HepG2 (cell line): ENCODE data around the gene RBM28. TPM values are rescaled to one million over a fixed set of nuclear protein-coding genes. Genes with fewer than 3 reads are reported as not detected.

Experiments used
- ATAC-seq: fragments of 200-7000 bp; cut with Tn5 transposase; 3 replicates; pipeline ENCODE4 v1.9.1; 2020; ENCODE audit warnings: mild to moderate bottlenecking, moderate library complexity
- BruUV-seq: library from RNA; stranded (reverse); fragments of 400-500 nt; replicated peaks from 2 replicates; lab custom pipeline; 2021; lab: Mats Ljungman, UMichigan
- CTCF ChIA-PET: fragments of 300-600 bp; formaldehyde crosslinking; extraction: SDS; loops from one replicate; lab custom pipeline; 2021; ENCODE audit warnings: low total read pairs, inconsistent platforms, low intra/inter-chr PET ratio; lab: Yijun Ruan, JAX
- POLR2A ChIA-PET: fragments of 350-600 bp; sonication (Branson Sonifier 250); formaldehyde crosslinking; loops from one replicate; lab custom pipeline; 2020; ENCODE audit warnings: antibody characterized with exemption, inconsistent platforms; lab: Yijun Ruan, JAX
- DNase-seq: peaks from one replicate; pipeline ENCODE4 v3.0.0-alpha.2; 2015; ENCODE audit warnings: low spot score
- FAIRE-seq: peaks from 3 replicates; lab custom pipeline; 2011; peaks lifted over from hg19 to GRCh38; lab: Jason Lieb, UNC
- H2AFZ ChIP-seq: one replicate; pipeline ENCODE4 v1.6.1; 2011; ENCODE audit warnings: low read length, inconsistent platforms
- H3K27ac ChIP-seq: fragments of 300-600 bp; 3 replicates; pipeline ENCODE4 v1.8.0; 2011; ENCODE audit warnings: mixed run types, mild to moderate bottlenecking, mixed read lengths, low read length, inconsistent platforms; ENCODE audit not compliant: insufficient read depth; ENCODE audit errors: extremely low read length
- H3K27me3 ChIP-seq, 2 experiments: fragments of 200-600 bp in 1 of 2; 2 replicates in 1 of 2; 3 replicates in 1 of 2; pipeline versions ENCODE4 v1.6.0 to v1.8.0; 2011; ENCODE audit warnings: low read length in 2 of 2, mild to moderate bottlenecking in 2 of 2, moderate library complexity in 2 of 2, inconsistent platforms in 1 of 2; ENCODE audit not compliant: insufficient read depth in 2 of 2, control insufficient read depth in 1 of 2
- H3K36me3 ChIP-seq, 2 experiments: fragments of 200-600 bp in 1 of 2; replicated peaks in 1 of 2; 2 replicates in 1 of 2; 3 replicates in 1 of 2; pipeline versions ENCODE4 v1.5.1 to v1.8.0; 2011; ENCODE audit warnings: low read length in 2 of 2, inconsistent platforms in 1 of 2; ENCODE audit not compliant: insufficient read depth in 2 of 2, control insufficient read depth in 1 of 2
- H3K4me1 ChIP-seq: 2 replicates; pipeline ENCODE4 v1.5.1; 2012; ENCODE audit warnings: low read length, inconsistent platforms; ENCODE audit not compliant: insufficient read depth
- H3K4me2 ChIP-seq: 2 replicates; pipeline ENCODE4 v1.6.0; 2011; ENCODE audit warnings: low read depth, low read length, inconsistent platforms
- H3K4me3 ChIP-seq, 3 experiments: fragments of 200-600 bp in 1 of 3; sonication (generic), shearing (Covaris generic) in 1 of 3; replicated peaks in 1 of 3; 2 replicates each; pipeline ENCODE4 v1.5.1; 2011 to 2016; ENCODE audit warnings: low read length in 3 of 3, inconsistent platforms in 2 of 3, low read depth in 2 of 3, mild to moderate bottlenecking in 2 of 3, control low read depth in 1 of 3, mixed read lengths in 1 of 3; ENCODE audit not compliant: insufficient read depth in 1 of 3
- H3K79me2 ChIP-seq: one replicate; pipeline ENCODE4 v1.6.1; 2011; ENCODE audit warnings: low read length, inconsistent platforms; ENCODE audit not compliant: insufficient read depth
- H3K9ac ChIP-seq: 2 replicates; pipeline ENCODE4 v1.6.0; 2011; ENCODE audit warnings: mild to moderate bottlenecking, low read depth, low read length, inconsistent platforms; ENCODE audit not compliant: insufficient read depth
- H3K9me3 ChIP-seq: 2 replicates; pipeline ENCODE4 v1.5.1; 2012; ENCODE audit warnings: mild to moderate bottlenecking, low read length
- H4K20me1 ChIP-seq: 2 replicates; pipeline ENCODE4 v1.6.0; 2011; ENCODE audit warnings: inconsistent platforms, mild to moderate bottlenecking, low read length, moderate library complexity; ENCODE audit not compliant: insufficient read depth
- ARNT2 ChIP-seq: sonication (generic); formaldehyde crosslinking; IDR thresholded peaks from 2 replicates; pipeline ENCODE4 v1.8.0; 2022; ENCODE audit warnings: mild to moderate bottlenecking, low read depth, missing genetic modification reagents, moderate library complexity
- JUN ChIP-seq: sonication (generic); formaldehyde crosslinking; IDR thresholded peaks from 2 replicates; pipeline ENCODE4 v1.4.0; 2020; ENCODE audit warnings: mild to moderate bottlenecking, missing genetic modification reagents
- PHF5A ChIP-seq: IDR thresholded peaks from one replicate; pipeline ENCODE4 v1.6.1; 2018; ENCODE audit warnings: low read depth, missing genetic modification reagents; ENCODE audit not compliant: unreplicated experiment
- SNAI1 ChIP-seq: sonication (generic); formaldehyde crosslinking; IDR thresholded peaks from 2 replicates; pipeline ENCODE4 v1.5.0; 2020; ENCODE audit warnings: mild to moderate bottlenecking, missing genetic modification reagents, borderline replicate concordance
- ZNF275 ChIP-seq: sonication (generic); formaldehyde crosslinking; IDR thresholded peaks from 2 replicates; pipeline ENCODE4 v1.8.0; 2022; ENCODE audit warnings: missing genetic modification reagents, mild to moderate bottlenecking, inconsistent platforms, borderline replicate concordance
- ZNF432 ChIP-seq: sonication (generic); formaldehyde crosslinking; IDR thresholded peaks from 2 replicates; pipeline ENCODE4 v1.5.0; 2020; ENCODE audit warnings: missing genetic modification reagents, mild to moderate bottlenecking, borderline replicate concordance
- ZNF879 ChIP-seq: sonication (generic); formaldehyde crosslinking; IDR thresholded peaks from 2 replicates; pipeline ENCODE4 v1.8.1; 2023; ENCODE audit warnings: missing genetic modification reagents
- WGBS: methylation state at CpG from one replicate; pipeline ENCODE4 v1.1.6; 2017; ENCODE audit warnings: low lambda C conversion rate; 5-methylcytosine and 5-hydroxymethylcytosine counted together
- in situ Hi-C: cut with HindIII; loops from 2 replicates; pipeline ENCODE4 v1.10.0; 2017; ENCODE audit warnings: low pct_unique_long_range_greater_than_20kb; ENCODE audit not compliant: extremely low pct_ligation_motif_present
- intact Hi-C: fragments of 100-400 bp; cut with micrococcal nuclease; formaldehyde crosslinking; loops from one replicate; pipeline ENCODE4 v1.10.0; 2022; ENCODE audit not compliant: unreplicated experiment
- polyA plus RNA-seq, 8 experiments: library from polyadenylated mRNA; depleted of rRNA in 3 of 8; stranded (reverse) in 7 of 8; unstranded in 1 of 8; fragments of >200 nt; fragmentation: Illumina TruSeq in 4 of 8; extraction: Trizol in 4 of 8; gene quantifications; 2 replicates each; pipeline versions ENCODE4 v1.2.1 to v1.2.3, GENCODE V29; 2011 to 2016; ENCODE audit warnings: low read depth in 4 of 8, missing spikeins in 1 of 8, mixed read lengths in 1 of 8; ENCODE audit not compliant: insufficient read depth in 1 of 8
- total RNA-seq, 5 experiments: library from RNA; depleted of rRNA; stranded (reverse); fragments of >200 nt; fragmentation: Illumina TruSeq; extraction: Trizol; gene quantifications; 2 replicates each; pipeline ENCODE4 v1.2.3, GENCODE V29; 2016; ENCODE audit warnings: low read depth in 1 of 5
- TF ChIP-seq, protein P1 (sequence below): sonication (generic); formaldehyde crosslinking; IDR thresholded peaks from 2 replicates; pipeline ENCODE4 v1.5.1; 2020; ENCODE audit warnings: mild to moderate bottlenecking, missing genetic modification reagents, moderate library complexity

RBM28 gene
- total and polyA plus RNA-seq, 2 of the 13 experiments (the other 11 are each of a cell fraction or from before 2014, with no cell fraction given): 20.5 to 49.0 TPM

DNA sequence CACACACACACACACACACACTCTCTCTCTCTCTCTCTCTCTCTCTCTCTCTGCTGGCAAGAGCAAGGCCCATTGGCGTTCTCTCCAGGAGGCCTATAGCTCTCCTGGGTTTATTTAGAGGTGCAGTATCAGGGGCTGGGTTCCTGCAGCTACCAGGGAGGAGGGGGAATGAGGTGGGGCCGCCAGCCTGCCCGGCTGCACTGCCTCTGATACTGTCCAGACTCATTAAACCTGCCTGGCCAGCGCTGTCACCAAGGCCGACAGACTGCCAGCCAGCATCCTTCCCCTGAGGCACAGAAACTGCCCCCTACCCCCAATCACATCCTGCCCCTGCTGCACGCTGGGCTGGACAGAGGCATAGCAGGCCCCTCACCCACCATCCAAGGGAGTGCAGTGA is 13.5 kb upstream of the RBM28 start:
- POLR2A ChIA-PET: interaction anchor here (0.9 kb wide), 1 partner anchor 9 kb away, joined by 3 read pairs; no protein-coding TSS in a partner anchor

More for the DNA sequence above, 13.5 kb upstream of the RBM28 start:
- FAIRE-seq: no peak
- no peaks in the 10 kb centered on the region for H4K20me1 ChIP-seq
- intact Hi-C loops: no loop called here
- no peaks in the 10 kb centered on the region for H3K79me2 ChIP-seq
- no peak for DNase-seq
- no peaks in the 10 kb centered on the region for H3K36me3 ChIP-seq
- in situ Hi-C loops: no loop called here
- H3K4me2 ChIP-seq: no peak overlapping the region
- no peak overlapping the region for H3K4me3 ChIP-seq
- H3K27ac ChIP-seq: no peak overlapping the region
- H3K9ac ChIP-seq: no peak overlapping the region
- no peaks in the 10 kb centered on the region for H3K9me3 ChIP-seq
- H2AFZ ChIP-seq: no peak overlapping the region
- peaks cover 21 to 66% of the 10 kb centered on the region in 2 experiments; a peak in 4 of 5 replicates for H3K27me3 ChIP-seq
- BruUV-seq: no TSS peak
- 38% methylated on average over 4 of the region's 6 CpGs for WGBS
- TF ChIP-seq ZNF432 (CRISPR knock-in tag) (no peak), ZNF879 (CRISPR knock-in tag) (no peak), PHF5A (CRISPR knock-in tag) (no peak), JUN (no peak), ARNT2 (no peak), ZNF275 (CRISPR knock-in tag) (no peak), SNAI1 (CRISPR knock-in tag) (no peak)
- TF ChIP-seq, protein P1, sequence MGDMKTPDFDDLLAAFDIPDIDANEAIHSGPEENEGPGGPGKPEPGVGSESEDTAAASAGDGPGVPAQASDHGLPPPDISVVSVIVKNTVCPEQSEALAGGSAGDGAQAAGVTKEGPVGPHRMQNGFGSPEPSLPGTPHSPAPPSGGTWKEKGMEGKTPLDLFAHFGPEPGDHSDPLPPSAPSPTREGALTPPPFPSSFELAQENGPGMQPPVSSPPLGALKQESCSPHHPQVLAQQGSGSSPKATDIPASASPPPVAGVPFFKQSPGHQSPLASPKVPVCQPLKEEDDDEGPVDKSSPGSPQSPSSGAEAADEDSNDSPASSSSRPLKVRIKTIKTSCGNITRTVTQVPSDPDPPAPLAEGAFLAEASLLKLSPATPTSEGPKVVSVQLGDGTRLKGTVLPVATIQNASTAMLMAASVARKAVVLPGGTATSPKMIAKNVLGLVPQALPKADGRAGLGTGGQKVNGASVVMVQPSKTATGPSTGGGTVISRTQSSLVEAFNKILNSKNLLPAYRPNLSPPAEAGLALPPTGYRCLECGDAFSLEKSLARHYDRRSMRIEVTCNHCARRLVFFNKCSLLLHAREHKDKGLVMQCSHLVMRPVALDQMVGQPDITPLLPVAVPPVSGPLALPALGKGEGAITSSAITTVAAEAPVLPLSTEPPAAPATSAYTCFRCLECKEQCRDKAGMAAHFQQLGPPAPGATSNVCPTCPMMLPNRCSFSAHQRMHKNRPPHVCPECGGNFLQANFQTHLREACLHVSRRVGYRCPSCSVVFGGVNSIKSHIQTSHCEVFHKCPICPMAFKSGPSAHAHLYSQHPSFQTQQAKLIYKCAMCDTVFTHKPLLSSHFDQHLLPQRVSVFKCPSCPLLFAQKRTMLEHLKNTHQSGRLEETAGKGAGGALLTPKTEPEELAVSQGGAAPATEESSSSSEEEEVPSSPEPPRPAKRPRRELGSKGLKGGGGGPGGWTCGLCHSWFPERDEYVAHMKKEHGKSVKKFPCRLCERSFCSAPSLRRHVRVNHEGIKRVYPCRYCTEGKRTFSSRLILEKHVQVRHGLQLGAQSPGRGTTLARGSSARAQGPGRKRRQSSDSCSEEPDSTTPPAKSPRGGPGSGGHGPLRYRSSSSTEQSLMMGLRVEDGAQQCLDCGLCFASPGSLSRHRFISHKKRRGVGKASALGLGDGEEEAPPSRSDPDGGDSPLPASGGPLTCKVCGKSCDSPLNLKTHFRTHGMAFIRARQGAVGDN (CRISPR knock-in tag): no peak
- H3K4me1 ChIP-seq: peaks cover 12% of the 10 kb centered on the region; the same call in 1 of the 2 replicates
- ATAC-seq: no peak
- CTCF ChIA-PET: no interaction called here
